IPS DF 6.9 (cell line): Measurements from ENCODE around the gene MACROD2.

Source experiments
- DNase-seq: peaks from one replicate; pipeline ENCODE4 v3.0.0-alpha.2; 2013; ENCODE audit warnings: low read depth, low spot score
- H3K27ac ChIP-seq: one replicate; pipeline ENCODE4 v1.5.1; 2013; ENCODE audit warnings: low read length, control low read depth
- H3K27me3 ChIP-seq: 2 replicates; pipeline ENCODE4 v1.6.1; 2013; ENCODE audit warnings: mild to moderate bottlenecking, low read length; ENCODE audit not compliant: control insufficient read depth, insufficient read depth
- H3K36me3 ChIP-seq: 2 replicates; pipeline ENCODE4 v1.6.1; 2013; ENCODE audit warnings: low read length; ENCODE audit not compliant: control insufficient read depth, insufficient read depth
- H3K4me1 ChIP-seq: 2 replicates; pipeline ENCODE4 v1.6.1; 2013; ENCODE audit warnings: low read length; ENCODE audit not compliant: control insufficient read depth, insufficient read depth
- H3K4me3 ChIP-seq: 2 replicates; pipeline ENCODE4 v1.5.1; 2013; ENCODE audit warnings: mild to moderate bottlenecking, low read length
- H3K9me3 ChIP-seq: 2 replicates; pipeline ENCODE4 v1.6.1; 2013; ENCODE audit warnings: low read length, inconsistent platforms; ENCODE audit not compliant: control insufficient read depth, insufficient read depth
- WGBS: extraction: QIAGEN DNeasy Blood & Tissue Kit; methylation state at CpG from one replicate; pipeline ENCODE4 v1.1.7; 2013; ENCODE audit warnings: mixed read lengths, missing lambda C conversion rate; ENCODE audit not compliant: insufficient read length, insufficient coverage; 5-methylcytosine and 5-hydroxymethylcytosine counted together

MACROD2 gene

DNA sequence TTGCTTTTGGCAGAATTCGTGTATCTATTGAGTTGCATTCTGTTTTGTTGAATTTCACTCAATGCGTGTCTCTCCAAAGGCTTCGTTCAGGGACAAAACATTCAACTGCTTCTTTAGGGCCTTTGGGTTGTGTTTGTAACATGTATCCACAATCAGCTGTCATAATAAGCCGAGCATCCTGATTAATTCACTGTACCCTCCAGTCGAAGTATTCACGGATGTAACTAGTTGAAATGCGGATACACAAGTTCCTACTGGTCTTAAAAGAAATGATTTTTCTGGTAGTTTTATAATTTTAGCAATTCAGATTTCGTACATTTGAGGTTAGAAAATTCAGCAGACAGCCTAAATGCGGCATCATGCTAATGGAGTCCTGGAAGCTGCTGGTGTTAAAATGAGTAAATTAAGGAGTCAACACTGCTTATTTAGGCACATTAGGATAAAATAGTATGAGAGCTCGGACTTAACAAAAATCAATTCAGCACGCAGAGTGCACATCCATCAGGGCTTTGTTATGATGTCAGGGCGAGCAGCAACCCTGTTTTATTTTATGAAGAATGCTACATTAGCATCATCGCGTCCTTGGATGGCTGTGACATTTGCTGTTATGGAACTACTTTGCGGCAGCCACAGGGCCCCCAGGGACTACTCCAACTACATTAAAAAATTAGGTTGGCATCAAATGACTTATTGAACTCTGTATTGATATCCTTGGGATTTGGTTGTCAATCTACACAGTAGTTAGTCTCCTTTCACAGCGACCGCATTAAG lies 831.4 kb downstream of the MACROD2 start:
- no peaks in the 10 kb centered on the region for H3K36me3 ChIP-seq
- no peak overlapping the region for H3K4me3 ChIP-seq
- H3K27me3 ChIP-seq: no peaks in the 10 kb centered on the region
- no peaks in the 10 kb centered on the region for H3K9me3 ChIP-seq
- no CpG with 5 or more reads among the region's 17 CpGs for WGBS
- DNase-seq: no peak
- H3K4me1 ChIP-seq: no peaks in the 10 kb centered on the region
- H3K27ac ChIP-seq: no peak overlapping the region

DNA sequence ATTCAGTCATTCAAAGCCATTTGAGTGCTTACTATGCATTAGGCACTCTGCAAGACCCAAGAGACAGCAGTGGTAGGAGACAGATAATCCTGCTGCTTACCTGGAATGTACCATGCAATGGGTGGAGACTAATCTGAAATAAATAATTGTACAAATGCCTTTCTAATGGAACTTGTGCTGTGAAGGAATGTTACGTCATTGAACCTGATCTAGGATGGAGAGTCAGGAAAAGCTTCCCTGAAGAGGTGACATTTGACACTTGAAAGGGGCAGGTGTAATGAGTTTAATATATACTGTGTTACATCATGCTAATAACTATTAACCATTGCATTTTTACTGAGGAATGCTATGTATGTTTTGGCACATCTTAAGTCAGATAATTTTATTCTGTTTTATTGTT lies 833.1 kb downstream of the MACROD2 start:
- no CpG with 5 or more reads among the region's 1 CpG for whole genome bisulfite sequencing
- DNase-seq: no peak
- Histone ChIP-seq H3K27ac (no peak overlapping the region), H3K4me1 (no peaks in the 10 kb centered on the region), H3K27me3 (no peaks in the 10 kb centered on the region), H3K4me3 (no peak overlapping the region), H3K36me3 (no peaks in the 10 kb centered on the region), H3K9me3 (no peaks in the 10 kb centered on the region)

DNA sequence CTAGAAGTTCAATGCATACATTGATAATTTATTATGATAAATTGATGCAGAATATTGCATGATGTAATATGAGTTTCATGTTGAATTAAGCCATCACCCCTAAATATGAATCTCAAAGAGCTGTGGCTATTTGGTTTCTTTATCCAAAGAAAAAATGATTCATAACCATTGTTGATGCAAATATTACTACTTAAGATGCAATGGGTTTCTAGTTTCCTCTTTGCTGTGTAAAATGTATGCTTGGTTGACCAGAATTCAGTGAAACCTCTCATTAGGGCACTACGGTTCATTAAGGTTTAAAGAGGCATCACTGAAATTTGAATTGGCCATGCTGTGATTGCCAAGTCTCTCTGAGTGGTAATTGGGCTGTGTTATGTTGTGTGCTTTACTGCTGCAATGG lies 834.6 kb downstream of the MACROD2 start:
- Histone ChIP-seq H3K9me3 (no peaks in the 10 kb centered on the region), H3K4me1 (no peaks in the 10 kb centered on the region), H3K4me3 (no peak overlapping the region), H3K36me3 (no peaks in the 10 kb centered on the region), H3K27ac (no peak overlapping the region), H3K27me3 (no peaks in the 10 kb centered on the region)
- WGBS: no CpG with 5 or more reads among the region's 1 CpG
- no peak for DNase-seq

DNA sequence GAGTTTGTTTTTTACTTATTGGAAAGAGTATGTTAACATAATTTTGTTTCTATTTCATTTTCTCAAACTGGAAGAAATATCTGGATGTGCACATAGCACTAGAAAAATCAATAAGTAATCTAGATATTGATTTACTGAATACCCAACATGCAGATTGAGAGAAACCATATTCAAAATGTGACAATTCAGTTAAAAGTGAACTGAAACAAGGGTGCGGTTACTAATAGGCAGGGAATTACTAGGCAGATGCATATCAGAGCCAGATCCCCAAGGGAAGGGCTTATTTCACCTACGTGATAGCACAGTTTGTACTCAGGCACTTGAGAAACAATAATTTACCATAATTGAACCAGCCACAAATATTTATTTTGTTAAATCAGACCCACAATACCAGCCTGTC lies 835.1 kb downstream of the MACROD2 start:
- H3K4me1 ChIP-seq: no peaks in the 10 kb centered on the region
- H3K9me3 ChIP-seq: no peaks in the 10 kb centered on the region
- no peak overlapping the region for H3K4me3 ChIP-seq
- no peak overlapping the region for H3K27ac ChIP-seq
- DNase-seq: no peak
- H3K27me3 ChIP-seq: no peaks in the 10 kb centered on the region
- H3K36me3 ChIP-seq: no peaks in the 10 kb centered on the region
- WGBS: no CpG with 5 or more reads among the region's 2 CpGs

GRCh38 chr20:14830899-14831298 lies 835.6 kb downstream of the MACROD2 start:
- WGBS: no CpG with 5 or more reads among the region's 6 CpGs
- H3K27ac ChIP-seq: no peak overlapping the region
- no peaks in the 10 kb centered on the region for H3K27me3 ChIP-seq
- no peak overlapping the region for H3K4me3 ChIP-seq
- H3K36me3 ChIP-seq: no peaks in the 10 kb centered on the region
- no peak for DNase-seq
- no peaks in the 10 kb centered on the region for H3K9me3 ChIP-seq
- H3K4me1 ChIP-seq: no peaks in the 10 kb centered on the region

- H3K36me3 ChIP-seq: no peaks in the 10 kb centered on the region
- H3K27ac ChIP-seq: no peak overlapping the region
- no peaks in the 10 kb centered on the region for H3K9me3 ChIP-seq
- H3K4me1 ChIP-seq: no peaks in the 10 kb centered on the region
- no peak overlapping the region for H3K4me3 ChIP-seq
- DNase-seq: no peak
- no peaks in the 10 kb centered on the region for H3K27me3 ChIP-seq
These were observed 837.3 kb downstream of the MACROD2 start for GRCh38 chr20:14832630-14833029.

DNA sequence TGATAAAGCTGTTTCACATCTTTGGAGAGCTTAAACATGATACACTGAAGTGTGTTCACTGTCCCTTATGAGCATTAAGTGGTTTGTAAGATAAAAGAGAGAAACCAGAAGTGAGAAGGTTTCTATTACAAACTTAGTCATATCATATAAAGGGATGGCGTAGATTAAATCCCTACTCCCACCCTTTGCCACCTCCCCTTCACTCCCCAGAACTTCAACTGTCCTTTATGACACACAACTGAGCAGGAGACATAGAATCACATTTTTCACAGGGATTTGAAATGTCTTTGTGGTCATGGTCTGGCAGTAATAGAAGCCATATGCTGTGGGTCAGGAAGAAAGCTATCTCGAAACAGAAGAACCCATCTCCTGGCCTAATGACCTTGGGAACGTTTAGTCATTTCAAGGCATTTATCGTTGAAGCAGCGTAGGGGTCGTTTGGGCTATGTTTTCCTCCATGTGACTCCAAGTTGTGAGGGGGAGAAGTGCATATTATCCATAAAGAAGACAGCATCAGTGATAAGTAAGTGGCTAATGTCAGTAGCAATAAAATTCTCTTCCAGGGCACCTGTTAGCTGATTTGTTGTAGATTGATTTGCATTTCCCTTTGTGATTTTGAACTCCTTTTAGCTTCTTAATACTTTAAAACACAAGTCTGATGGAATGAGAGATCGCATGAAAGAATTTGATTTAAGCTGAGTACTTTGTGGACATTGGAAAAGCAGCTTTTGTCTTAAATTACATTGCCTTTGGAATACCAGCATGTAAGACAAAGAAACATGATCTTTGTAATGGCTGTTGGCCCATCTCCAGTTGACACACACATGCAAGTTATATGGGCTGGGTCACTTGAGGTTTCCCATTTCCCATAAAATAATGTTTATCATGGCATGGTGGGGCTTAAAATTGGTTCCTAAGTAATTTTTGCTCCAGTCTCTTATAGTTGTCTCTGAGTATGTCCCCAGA lies 843.6 kb downstream of the MACROD2 start:
- no CpG with 5 or more reads among the region's 7 CpGs for WGBS

DNA sequence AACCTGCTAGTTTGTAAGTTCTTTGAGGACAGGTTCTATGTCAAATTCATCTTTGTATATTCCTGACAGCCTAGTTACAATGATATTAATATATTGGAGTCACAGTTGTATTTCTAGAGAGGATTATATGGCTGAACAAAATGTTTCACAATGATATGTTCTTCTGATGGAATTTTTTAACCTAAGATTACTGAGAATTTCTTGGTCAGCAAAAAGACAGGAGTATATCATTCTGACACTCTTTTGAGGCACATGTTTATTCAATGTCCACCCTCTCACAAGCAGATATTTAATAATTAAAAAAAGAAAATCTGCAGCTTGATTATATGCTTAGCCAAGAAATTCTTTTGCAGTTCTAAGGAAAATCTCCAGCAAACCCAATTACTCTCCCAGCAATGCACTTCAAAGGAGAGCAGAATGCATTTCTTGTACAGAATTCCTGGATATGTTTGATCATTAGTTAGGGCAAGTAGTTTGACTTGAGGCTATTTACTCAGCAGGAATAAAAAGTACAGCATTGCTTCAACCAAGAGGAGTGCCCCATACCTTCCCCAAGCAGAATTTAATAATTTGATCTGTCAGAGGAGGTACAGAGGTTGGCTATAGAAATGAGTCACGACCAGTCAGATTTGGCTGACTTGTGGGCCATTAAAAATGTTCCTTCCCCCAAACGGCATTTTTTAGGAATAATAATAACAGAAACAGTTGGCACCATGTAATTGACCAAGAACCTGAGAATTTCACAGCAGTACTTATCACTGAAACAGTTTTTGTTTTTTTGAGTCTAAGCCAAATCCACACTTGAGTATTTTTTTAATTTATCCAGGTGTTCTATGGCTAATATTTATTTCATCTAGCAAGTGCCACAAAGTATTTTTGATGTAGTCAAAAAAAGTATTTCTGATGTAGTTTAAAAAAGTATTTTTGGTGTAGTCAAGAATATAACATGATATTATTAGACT lies 850.2 kb downstream of the MACROD2 start:
- no peak for DNase-seq
- no peaks in the 10 kb centered on the region for H3K4me1 ChIP-seq
- WGBS: no CpG with 5 or more reads among the region's 2 CpGs
- H3K4me3 ChIP-seq: no peak overlapping the region
- H3K9me3 ChIP-seq: no peaks in the 10 kb centered on the region
- H3K27me3 ChIP-seq: no peaks in the 10 kb centered on the region
- H3K36me3 ChIP-seq: no peaks in the 10 kb centered on the region
- no peak overlapping the region for H3K27ac ChIP-seq

More for the DNA sequence above, 843.6 kb downstream of the MACROD2 start:
- Histone ChIP-seq H3K27ac (no peak overlapping the region), H3K27me3 (no peaks in the 10 kb centered on the region), H3K9me3 (no peaks in the 10 kb centered on the region), H3K4me3 (no peak overlapping the region), H3K36me3 (no peaks in the 10 kb centered on the region), H3K4me1 (no peaks in the 10 kb centered on the region)
- DNase-seq: no peak

DNA sequence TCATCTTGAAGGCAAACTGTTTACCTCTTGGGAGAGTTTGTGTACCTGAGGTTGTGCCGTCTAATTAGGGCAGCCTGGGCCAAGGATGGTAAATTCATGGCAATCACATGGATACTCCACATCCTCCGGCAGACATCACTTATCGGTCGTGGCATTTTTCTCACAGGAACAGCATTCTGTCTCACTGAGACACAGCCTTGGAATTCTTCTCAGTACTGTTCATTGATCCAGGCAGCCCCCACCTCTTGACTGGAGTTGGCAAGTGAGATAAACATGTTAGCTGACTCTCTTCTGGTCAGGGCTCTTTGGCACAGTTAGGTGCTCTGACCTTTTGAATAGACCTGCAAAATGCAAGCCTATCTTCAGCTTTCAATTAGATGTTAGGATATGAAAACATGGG lies 853.5 kb downstream of the MACROD2 start:
- no peaks in the 10 kb centered on the region for H3K27me3 ChIP-seq
- DNase-seq: no peak
- no peak overlapping the region for H3K27ac ChIP-seq
- H3K36me3 ChIP-seq: no peaks in the 10 kb centered on the region
- no peaks in the 10 kb centered on the region for H3K9me3 ChIP-seq
- no peaks in the 10 kb centered on the region for H3K4me1 ChIP-seq
- no CpG with 5 or more reads among the region's 4 CpGs for WGBS
- no peak overlapping the region for H3K4me3 ChIP-seq

GRCh38 chr20:14853079-14853478 lies 857.8 kb downstream of the MACROD2 start:
- no peak for DNase-seq
- H3K36me3 ChIP-seq: no peaks in the 10 kb centered on the region
- no CpG with 5 or more reads among the region's 2 CpGs for WGBS
- H3K27ac ChIP-seq: no peak overlapping the region
- H3K4me3 ChIP-seq: no peak overlapping the region
- H3K4me1 ChIP-seq: no peaks in the 10 kb centered on the region
- no peaks in the 10 kb centered on the region for H3K27me3 ChIP-seq
- H3K9me3 ChIP-seq: no peaks in the 10 kb centered on the region
